ENCODE results near the gene GPC3.

- no peak for TF ChIP-seq CTCF (IDR thresholded peaks at IDR 0.05)
- TF ChIP-seq POLR2A (IDR thresholded peaks at IDR 0.05; ENCODE audit: low read depth) = no peak
- TF ChIP-seq POLR2AphosphoS5 (IDR thresholded peaks at IDR 0.05) = no peak
- no peak for TF ChIP-seq EP300 (IDR thresholded peaks at IDR 0.05)
Measured at GRCh38 chrX:134023851-134024281, 38.5 kb upstream of the GPC3 start.

Measured in esophagus muscularis mucosa (tissue), 4 donors.